Measurements from ENCODE around the gene NOTUM.

- TF ChIP-seq ELF4 (IDR thresholded peaks at IDR 0.05) (no peak), FOXA1 (IDR thresholded peaks at IDR 0.05) (no peak), FOXK2 (IDR thresholded peaks at IDR 0.05) (no peak), FOXM1 (IDR thresholded peaks at IDR 0.05; ENCODE audit: borderline replicate concordance) (no peak), TARDBP (IDR thresholded peaks at IDR 0.05) (no peak), BHLHE40 (IDR thresholded peaks at IDR 0.05; ENCODE audit: borderline replicate concordance) (no peak), SP1 (IDR thresholded peaks at IDR 0.05) (no peak), ARNT (IDR thresholded peaks at IDR 0.05) (no peak), NFRKB (IDR thresholded peaks at IDR 0.05) (no peak), SUZ12 (IDR thresholded peaks at IDR 0.05) (no peak), PKNOX1 (IDR thresholded peaks at IDR 0.05) (no peak), L3MBTL2 (conservative IDR thresholded peaks at IDR 0.05) (no peak), CTBP1 (IDR thresholded peaks at IDR 0.05; ENCODE audit: borderline replicate concordance) (no peak), ZNF384 (IDR thresholded peaks at IDR 0.05) (no peak)
Observed at GRCh38 chr17:82008258-82008940, 47.4 kb upstream of the NOTUM start.
